Osteoblast (primary cell): ENCODE results near the gene FRAS1. TPM values are rescaled to one million over a fixed set of nuclear protein-coding genes. Genes with fewer than 3 reads are reported as not detected.

Experiments used
- DNase-seq: peaks from one replicate; pipeline ENCODE4 v3.0.0; 2011; ENCODE audit warnings: low spot score, mixed read lengths; ENCODE audit not compliant: insufficient read length; ENCODE audit errors: missing footprints
- H2AFZ ChIP-seq: 2 replicates; pipeline ENCODE4 v1.6.0; 2011; ENCODE audit warnings: mild to moderate bottlenecking, low read length
- H3K27ac ChIP-seq: 2 replicates; pipeline ENCODE4 v1.5.1; 2011; ENCODE audit warnings: mild to moderate bottlenecking, low read depth, low read length, moderate library complexity
- H3K27me3 ChIP-seq: 2 replicates; pipeline ENCODE4 v1.6.0; 2012; ENCODE audit warnings: mild to moderate bottlenecking, control low read depth, inconsistent platforms, low read length, moderate library complexity; ENCODE audit not compliant: insufficient read depth
- H3K36me3 ChIP-seq: 2 replicates; pipeline ENCODE4 v1.5.1; 2011; ENCODE audit warnings: mild to moderate bottlenecking, low read length, control low read depth, moderate library complexity; ENCODE audit not compliant: insufficient read depth
- H3K4me1 ChIP-seq: 2 replicates; pipeline ENCODE4 v1.5.1; 2011; ENCODE audit warnings: mild to moderate bottlenecking, low read length, control low read depth, moderate library complexity; ENCODE audit not compliant: insufficient read depth
- H3K4me2 ChIP-seq: 2 replicates; pipeline ENCODE4 v1.6.0; 2011; ENCODE audit warnings: mild to moderate bottlenecking, low read length; ENCODE audit not compliant: insufficient read depth
- H3K4me3 ChIP-seq: fragments of 200-600 bp; sonication (generic); 3 replicates; pipeline ENCODE4 v1.5.1; 2012; ENCODE audit warnings: mild to moderate bottlenecking, low read length, inconsistent platforms; ENCODE audit not compliant: insufficient read depth
- H3K79me2 ChIP-seq: 2 replicates; pipeline ENCODE4 v1.6.0; 2012; ENCODE audit warnings: mild to moderate bottlenecking, low read length, control low read depth, inconsistent platforms; ENCODE audit not compliant: insufficient read depth
- H3K9me3 ChIP-seq: 2 replicates; pipeline ENCODE4 v1.5.1; 2011; ENCODE audit warnings: low read depth, low read length, control low read depth
- H4K20me1 ChIP-seq: 2 replicates; pipeline ENCODE4 v1.6.0; 2012; ENCODE audit warnings: mild to moderate bottlenecking, low read length, control low read depth; ENCODE audit not compliant: insufficient read depth
- CTCF ChIP-seq: IDR thresholded peaks from 2 replicates; pipeline ENCODE4 v1.5.1; 2011; ENCODE audit warnings: mild to moderate bottlenecking, low read depth, low read length, moderate library complexity; ENCODE audit errors: extremely low read depth
- total RNA-seq: library from RNA; depleted of rRNA; stranded (reverse); fragments of >200 nt; gene quantifications from 2 replicates; pipeline ENCODE4 v1.2.3, GENCODE V29; 2012

FRAS1 gene
- total RNA-seq, 1 donor: 5.1 TPM

- no peaks in the 10 kb centered on the region for H3K9me3 ChIP-seq
- no peak for DNase-seq
- no peak for TF ChIP-seq CTCF
These were observed 521.7 kb downstream of the FRAS1 start for GRCh38 chr4:78578674-78579425.

GRCh38 chr4:78581618-78582017 is 524.5 kb downstream of the FRAS1 start:
- Histone ChIP-seq H2AFZ (no peak overlapping the region), H3K27me3 (peaks cover 2% of the 10 kb centered on the region), H3K9me3 (no peaks in the 10 kb centered on the region), H4K20me1 (no peaks in the 10 kb centered on the region), H3K4me1 (no peaks in the 10 kb centered on the region), H3K4me2 (no peak overlapping the region), H3K4me3 (no peak overlapping the region), H3K27ac (no peak overlapping the region), H3K79me2 (no peaks in the 10 kb centered on the region), H3K36me3 (no peaks in the 10 kb centered on the region)
- no peak for DNase-seq
- no peak for TF ChIP-seq CTCF

More at GRCh38 chr4:78578674-78579425, 521.7 kb downstream of the FRAS1 start:
- Histone ChIP-seq H3K27ac (no peak overlapping the region), H3K27me3 (peaks cover 2% of the 10 kb centered on the region), H2AFZ (no peak overlapping the region), H3K4me1 (no peaks in the 10 kb centered on the region), H3K4me2 (no peak overlapping the region), H3K4me3 (no peak overlapping the region), H3K36me3 (no peaks in the 10 kb centered on the region), H3K79me2 (no peaks in the 10 kb centered on the region), H4K20me1 (no peaks in the 10 kb centered on the region)

GRCh38 chr4:78584863-78585547 is 527.9 kb downstream of the FRAS1 start:
- Histone ChIP-seq H2AFZ (no peak overlapping the region), H3K4me3 (no peak overlapping the region), H3K4me2 (no peak overlapping the region), H3K27me3 (peaks cover 2% of the 10 kb centered on the region), H3K79me2 (no peaks in the 10 kb centered on the region), H3K27ac (no peak overlapping the region), H3K36me3 (no peaks in the 10 kb centered on the region), H3K4me1 (no peaks in the 10 kb centered on the region), H4K20me1 (no peaks in the 10 kb centered on the region), H3K9me3 (no peaks in the 10 kb centered on the region)
- no peak for TF ChIP-seq CTCF
- DNase-seq: no peak

GRCh38 chr4:78585633-78586032 is 528.5 kb downstream of the FRAS1 start:
- H3K27ac ChIP-seq: no peak overlapping the region
- no peak overlapping the region for H3K4me3 ChIP-seq
- H3K4me1 ChIP-seq: no peaks in the 10 kb centered on the region
- H2AFZ ChIP-seq: no peak overlapping the region
- no peaks in the 10 kb centered on the region for H3K9me3 ChIP-seq
- no peaks in the 10 kb centered on the region for H4K20me1 ChIP-seq
- H3K27me3 ChIP-seq: no peaks in the 10 kb centered on the region
- no peaks in the 10 kb centered on the region for H3K79me2 ChIP-seq
- no peak for DNase-seq
- no peaks in the 10 kb centered on the region for H3K36me3 ChIP-seq
- no peak overlapping the region for H3K4me2 ChIP-seq
- no peak for TF ChIP-seq CTCF
